Lower lobe of right lung (tissue), 2 donors: ENCODE results near the gene HNRNPLL. TPM values are rescaled to one million over a fixed set of nuclear protein-coding genes. Genes with fewer than 3 reads are reported as not detected.
A peak's percentile ranks its signal among the peaks of the same experiment; 100 is the strongest.

Experiments used
- ATAC-seq, 2 donors: fragments of 200-7000 bp; cut with Tn5 transposase; one replicate each; pipeline ENCODE4 v1.9.1; 2020 to 2022; ENCODE audit warnings: mild to moderate bottlenecking in 2 of 2, moderate library complexity in 2 of 2
- DNase-seq: peaks from one replicate; pipeline ENCODE4 v3.0.0-alpha.2; 2020
- H3K27ac ChIP-seq: fragments of 200-600 bp; one replicate; pipeline ENCODE4 v1.8.0; 2022
- H3K27me3 ChIP-seq: fragments of 200-600 bp; one replicate; pipeline ENCODE4 v1.8.0; 2022; ENCODE audit warnings: low read depth
- H3K36me3 ChIP-seq: fragments of 200-600 bp; one replicate; pipeline ENCODE4 v1.8.0; 2022; ENCODE audit warnings: mild to moderate bottlenecking
- H3K4me1 ChIP-seq: fragments of 200-600 bp; one replicate; pipeline ENCODE4 v1.8.0; 2022
- H3K4me3 ChIP-seq: fragments of 200-600 bp; one replicate; pipeline ENCODE4 v1.8.0; 2022; ENCODE audit warnings: mild to moderate bottlenecking
- H3K9me3 ChIP-seq: fragments of 200-600 bp; one replicate; pipeline ENCODE4 v1.8.0; 2022
- intact Hi-C: fragments of 100-400 bp; cut with DNase I; formaldehyde crosslinking; loops from one replicate; pipeline ENCODE4 v1.11.0; 2022
- total RNA-seq: library from RNA; stranded (reverse); fragmentation: NEBNext Ultra II Directional; extraction: Animal tissue kit (Norgen Biotek cat#: 25700); gene quantifications from one replicate; pipeline ENCODE4 v1.2.1, GENCODE V29; 2021
- TF ChIP-seq, protein P1 (sequence below): fragments of 200-600 bp; IDR thresholded peaks from one replicate; pipeline ENCODE4 v1.8.0; 2022; ENCODE audit warnings: antibody characterized with exemption, mild to moderate bottlenecking
- donor health status: DM: no; HTN: yes; CAD: no; lungs with severe emphysema.

Gene HNRNPLL
- total RNA-seq, 1 donor from 2014 or later: 38.8 TPM

DNA sequence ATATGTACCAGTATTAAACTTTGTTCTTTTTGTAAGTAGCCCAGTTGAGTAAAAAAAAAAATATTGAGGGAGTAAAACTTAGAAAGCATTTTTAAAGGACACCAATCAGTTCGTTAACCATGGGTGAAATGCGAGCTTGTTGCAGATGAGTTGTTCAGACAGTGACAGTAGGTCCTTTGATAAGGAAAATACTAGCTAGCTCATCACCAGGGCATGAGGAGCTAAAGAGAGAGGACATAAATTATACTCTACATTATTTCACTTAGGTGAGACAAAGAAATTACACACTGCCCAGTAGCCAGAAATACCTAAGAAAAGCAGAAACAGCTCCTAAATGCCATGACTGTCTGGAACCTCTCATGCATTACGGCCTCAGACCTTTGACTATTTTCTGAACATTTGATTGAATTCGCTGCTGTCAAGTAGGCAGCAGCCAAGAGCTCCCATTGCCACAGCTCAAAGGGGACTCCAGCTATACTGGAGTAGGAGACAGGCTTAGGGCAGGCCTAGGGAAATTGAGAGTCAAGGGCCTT, 2.6 kb upstream of the HNRNPLL start:
- no peak overlapping the region for H3K4me3 ChIP-seq
- peaks cover 22% of the 10 kb centered on the region for H3K4me1 ChIP-seq
- no peaks in the 10 kb centered on the region for H3K36me3 ChIP-seq
- intact Hi-C loops: no loop called here
- no peak overlapping the region for H3K27ac ChIP-seq
- H3K9me3 ChIP-seq: no peaks in the 10 kb centered on the region
- no peaks in the 10 kb centered on the region for H3K27me3 ChIP-seq
- DNase-seq (no peak), ATAC-seq (no peak)
- TF ChIP-seq, protein P1, sequence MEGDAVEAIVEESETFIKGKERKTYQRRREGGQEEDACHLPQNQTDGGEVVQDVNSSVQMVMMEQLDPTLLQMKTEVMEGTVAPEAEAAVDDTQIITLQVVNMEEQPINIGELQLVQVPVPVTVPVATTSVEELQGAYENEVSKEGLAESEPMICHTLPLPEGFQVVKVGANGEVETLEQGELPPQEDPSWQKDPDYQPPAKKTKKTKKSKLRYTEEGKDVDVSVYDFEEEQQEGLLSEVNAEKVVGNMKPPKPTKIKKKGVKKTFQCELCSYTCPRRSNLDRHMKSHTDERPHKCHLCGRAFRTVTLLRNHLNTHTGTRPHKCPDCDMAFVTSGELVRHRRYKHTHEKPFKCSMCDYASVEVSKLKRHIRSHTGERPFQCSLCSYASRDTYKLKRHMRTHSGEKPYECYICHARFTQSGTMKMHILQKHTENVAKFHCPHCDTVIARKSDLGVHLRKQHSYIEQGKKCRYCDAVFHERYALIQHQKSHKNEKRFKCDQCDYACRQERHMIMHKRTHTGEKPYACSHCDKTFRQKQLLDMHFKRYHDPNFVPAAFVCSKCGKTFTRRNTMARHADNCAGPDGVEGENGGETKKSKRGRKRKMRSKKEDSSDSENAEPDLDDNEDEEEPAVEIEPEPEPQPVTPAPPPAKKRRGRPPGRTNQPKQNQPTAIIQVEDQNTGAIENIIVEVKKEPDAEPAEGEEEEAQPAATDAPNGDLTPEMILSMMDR: no peak

DNA sequence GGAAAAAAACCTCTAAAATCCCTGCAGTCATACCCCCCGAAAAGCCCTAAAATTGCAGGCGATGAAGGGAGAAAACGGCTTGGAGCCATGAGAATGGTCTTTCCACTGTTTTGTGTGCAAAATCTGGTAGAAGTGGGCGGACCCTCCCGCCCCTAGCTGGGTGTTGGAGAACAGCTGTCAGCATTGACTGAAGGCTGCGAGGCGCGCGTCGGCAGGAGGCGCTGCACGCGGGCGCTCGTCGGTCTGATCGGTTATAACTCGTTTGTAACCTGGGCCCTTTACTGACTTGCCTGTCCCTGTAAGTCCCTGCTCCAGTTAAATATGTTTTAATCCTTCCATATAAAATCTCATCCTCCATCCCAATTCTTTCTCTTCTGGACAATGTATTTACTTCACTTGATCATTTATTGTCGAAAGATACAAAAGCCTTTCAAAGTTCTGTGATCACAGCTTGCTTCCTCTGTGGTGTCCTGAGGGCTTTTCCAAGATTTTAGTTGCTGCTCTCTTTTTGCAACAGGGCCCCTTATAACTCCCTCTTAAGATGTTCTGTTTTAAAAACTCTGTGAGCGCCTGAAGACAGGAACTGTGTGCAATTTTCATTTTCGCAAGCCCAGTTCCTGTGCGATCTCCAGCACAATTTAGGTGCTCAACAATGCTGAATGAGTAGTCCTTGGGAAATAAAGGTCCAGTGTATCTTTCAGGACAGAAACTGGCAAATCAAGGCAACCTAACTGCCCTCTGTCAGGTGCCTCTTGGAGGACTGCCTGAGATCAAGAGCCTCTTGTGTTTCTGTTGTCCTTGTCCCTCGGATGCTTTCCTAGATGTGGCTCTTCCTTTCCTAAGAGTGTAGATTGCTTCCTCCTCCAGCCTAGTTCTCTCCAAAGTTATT, 918 bp upstream of the HNRNPLL start:
- H3K27me3 ChIP-seq: no peaks in the 10 kb centered on the region
- H3K4me1 ChIP-seq: peaks cover 39% of the 10 kb centered on the region
- H3K4me3 ChIP-seq: peak overlapping the region; percentile 74
- DNase-seq (peak; percentile 89), ATAC-seq (peak; percentile 84 to 87)
- TF ChIP-seq, protein P1: peak; percentile 91
- intact Hi-C loops: no loop called here
- H3K36me3 ChIP-seq: no peaks in the 10 kb centered on the region
- no peaks in the 10 kb centered on the region for H3K9me3 ChIP-seq
- peak overlapping the region; percentile 95 for H3K27ac ChIP-seq

DNA sequence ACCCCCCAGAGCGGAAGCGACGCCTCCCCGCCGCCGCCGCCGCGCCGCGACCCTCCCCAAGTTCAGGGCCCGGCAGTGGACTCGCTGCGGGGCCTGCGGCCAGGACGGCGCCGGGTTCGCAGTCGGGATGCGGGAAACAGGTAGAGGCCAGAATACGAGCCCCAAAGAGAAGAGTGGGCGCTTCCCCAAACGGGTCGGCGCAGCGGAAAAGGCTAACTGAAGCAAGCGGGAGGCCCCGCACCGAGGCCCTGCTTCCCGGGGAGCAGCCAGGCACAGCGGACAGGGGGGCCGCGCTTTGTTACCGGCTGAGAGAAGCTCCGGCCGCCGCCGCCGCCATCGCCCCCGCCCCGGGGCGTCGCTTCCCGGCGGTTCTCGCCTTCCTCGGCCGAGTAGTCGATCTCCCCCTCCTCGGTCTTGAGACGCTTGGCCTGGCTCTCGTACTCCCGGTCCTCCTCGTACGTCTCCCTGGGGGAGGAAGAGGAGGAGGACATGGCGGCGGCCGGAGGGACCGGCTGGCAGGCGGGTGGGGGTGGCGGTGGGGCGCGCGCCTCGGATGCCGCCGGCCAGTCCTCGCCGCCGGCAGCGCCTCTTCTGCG, 494 bp downstream of the HNRNPLL start:
- ATAC-seq: peak; percentile 3 to 61
- Histone ChIP-seq H3K4me3 (peak overlapping the region; percentile 74), H3K27ac (peak overlapping the region; percentile 95), H3K4me1 (peaks cover 53% of the 10 kb centered on the region), H3K9me3 (no peaks in the 10 kb centered on the region), H3K36me3 (no peaks in the 10 kb centered on the region), H3K27me3 (no peaks in the 10 kb centered on the region)
- DNase-seq: peak; percentile 71
- intact Hi-C loops: no loop called here
- TF ChIP-seq, protein P1: no peak

DNA sequence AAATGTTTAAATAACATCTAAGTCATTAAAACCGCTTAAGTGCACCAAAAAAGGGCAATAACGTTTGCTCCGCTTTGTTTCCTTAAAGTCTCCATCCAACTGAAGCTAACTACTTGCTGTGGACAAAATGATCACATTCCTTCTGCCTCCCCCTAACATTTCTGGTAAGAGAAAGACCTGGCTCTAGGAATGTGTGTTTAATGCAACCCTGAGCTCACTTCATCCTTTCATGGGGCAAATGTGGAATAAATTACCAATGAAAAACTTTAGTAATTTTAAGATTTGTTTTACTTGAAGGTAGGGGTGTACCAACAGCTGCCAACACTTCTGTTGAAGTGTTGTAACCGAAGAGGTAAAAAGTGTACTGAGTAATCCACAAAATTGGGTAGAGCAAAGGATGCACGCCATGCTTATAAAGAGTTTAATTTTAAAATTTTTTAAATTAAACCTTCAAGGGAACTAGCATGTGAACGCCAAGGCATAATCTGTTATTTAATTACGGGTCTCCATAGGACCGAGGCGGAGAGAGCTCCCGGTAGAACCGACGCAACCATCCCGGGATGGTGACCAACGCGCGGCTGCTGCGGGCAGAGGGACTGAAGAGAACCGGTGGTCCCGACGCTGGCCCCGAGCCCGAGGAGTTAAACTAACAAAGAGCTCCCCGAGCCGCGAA, 1.1 kb downstream of the HNRNPLL start:
- no peak for DNase-seq
- Histone ChIP-seq H3K27ac (peak overlapping the region; percentile 95), H3K9me3 (no peaks in the 10 kb centered on the region), H3K4me3 (peak overlapping the region; percentile 74), H3K4me1 (peaks cover 59% of the 10 kb centered on the region), H3K36me3 (no peaks in the 10 kb centered on the region), H3K27me3 (no peaks in the 10 kb centered on the region)
- TF ChIP-seq, protein P1: no peak
- intact Hi-C loops: no loop called here
- ATAC-seq: no peak

DNA sequence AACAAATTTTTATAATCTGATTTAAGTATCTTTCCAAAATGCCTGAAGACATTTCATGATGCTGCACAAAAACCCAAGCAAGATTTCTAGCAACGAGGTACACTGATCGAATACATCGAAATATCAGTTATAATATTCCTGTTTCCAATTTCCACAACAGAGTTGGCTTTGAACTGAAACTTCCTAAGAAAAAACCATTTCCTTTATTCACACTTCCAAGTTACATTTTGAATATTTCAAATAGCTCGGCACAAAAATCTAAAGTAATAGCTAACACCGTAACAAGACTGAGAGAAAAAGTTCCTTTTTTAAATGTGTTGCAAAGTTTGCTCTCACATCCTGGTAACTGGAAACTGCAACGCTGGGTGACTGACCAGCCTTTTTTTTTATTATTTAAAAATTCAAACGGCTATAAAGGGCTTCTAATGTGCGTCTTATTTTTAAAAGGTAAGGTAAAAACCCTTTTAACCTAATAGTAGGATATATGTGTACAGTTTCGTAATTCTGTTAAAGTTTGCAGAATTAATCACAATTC, 1.7 kb downstream of the HNRNPLL start:
- Histone ChIP-seq H3K4me3 (peak overlapping the region; percentile 74), H3K27me3 (no peaks in the 10 kb centered on the region), H3K4me1 (peaks cover 66% of the 10 kb centered on the region), H3K27ac (peak overlapping the region; percentile 95), H3K9me3 (no peaks in the 10 kb centered on the region), H3K36me3 (no peaks in the 10 kb centered on the region)
- intact Hi-C loops: no loop called here
- TF ChIP-seq, protein P1: no peak
- DNase-seq (no peak), ATAC-seq (no peak)
